NCI-H187 (cell line): Measurements from ENCODE around the gene ADAD2.

ENCODE experiments used
- DNase-seq, 2 experiments: peaks; one replicate each; lab custom pipeline; 2025; lab: John Stamatoyannopoulos, UW

ADAD2 gene

GRCh38 chr16:84246679-84247077, 55.7 kb downstream of the ADAD2 start:
- no peak for DNase-seq
